Activated T-helper 1 cell treated with anti-CD3 and anti-CD28 coated beads, Interleukin-2, amount 50 U/mL, for 16 hours (primary cell): Measurements from ENCODE around the gene TBPL1.
"Not testable (repeated sequence)": the region's sequence is repeated elsewhere in the genome, so short reads cannot be mapped to it uniquely, and the experiment has no call there.

Experiments
- DNase-seq, 2 donors: peaks; one replicate each; pipeline ENCODE4 v3.0.0-alpha.2; 2020; ENCODE audit warnings: low read depth in 1 of 2, low spot score in 1 of 2

TBPL1 gene

DNA sequence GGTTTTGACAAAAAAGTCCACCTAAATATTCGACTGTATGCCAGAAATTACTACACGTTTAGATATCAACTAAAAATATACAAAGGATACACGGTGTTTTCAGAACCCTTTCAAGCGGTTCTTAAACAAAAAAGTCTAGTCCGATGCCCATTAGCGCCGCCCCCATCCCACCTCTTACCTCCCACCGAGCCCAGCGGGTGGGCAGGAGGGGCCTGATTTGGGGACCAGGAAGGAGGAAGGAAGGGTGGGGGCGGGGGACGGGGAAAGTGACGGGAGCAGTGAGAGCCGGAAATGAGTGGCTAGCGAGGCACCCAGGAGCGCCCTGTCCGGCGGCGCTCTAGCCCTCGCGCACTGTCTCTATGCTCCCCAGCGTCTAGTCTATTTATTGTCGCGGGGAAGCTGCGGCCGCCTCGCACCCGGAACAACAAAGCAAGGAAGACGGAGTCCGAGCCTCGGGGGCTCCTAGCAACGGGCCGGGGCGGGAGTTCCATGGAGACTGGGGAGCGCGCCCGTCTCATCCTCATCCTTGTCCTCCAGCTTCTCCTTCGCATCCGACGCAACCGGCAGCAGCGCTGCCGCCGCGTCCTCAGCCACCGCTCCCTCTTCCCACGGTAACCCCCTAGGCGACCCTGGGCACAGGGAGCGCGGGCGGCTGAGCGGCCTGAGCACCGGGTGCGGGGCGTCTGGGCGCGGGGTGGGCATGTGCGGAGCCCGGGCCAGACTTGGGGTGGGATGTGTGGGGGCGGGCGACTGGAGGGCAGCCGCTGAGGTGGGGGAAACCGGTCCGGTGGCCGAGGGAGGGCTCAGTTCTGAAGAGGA lies at the start of gene TBPL1:
Gene TBPL1, plus strand, starts transcription at position 410 of the 819 bp plus-strand sequence. CDS start 26,902 bp downstream, outside the sequence.
- peak; percentile 82 to 86 for DNase-seq

GRCh38 chr6:133903855-133904254 lies 49.2 kb upstream of the TBPL1 start:
- DNase-seq, result no peak

DNA sequence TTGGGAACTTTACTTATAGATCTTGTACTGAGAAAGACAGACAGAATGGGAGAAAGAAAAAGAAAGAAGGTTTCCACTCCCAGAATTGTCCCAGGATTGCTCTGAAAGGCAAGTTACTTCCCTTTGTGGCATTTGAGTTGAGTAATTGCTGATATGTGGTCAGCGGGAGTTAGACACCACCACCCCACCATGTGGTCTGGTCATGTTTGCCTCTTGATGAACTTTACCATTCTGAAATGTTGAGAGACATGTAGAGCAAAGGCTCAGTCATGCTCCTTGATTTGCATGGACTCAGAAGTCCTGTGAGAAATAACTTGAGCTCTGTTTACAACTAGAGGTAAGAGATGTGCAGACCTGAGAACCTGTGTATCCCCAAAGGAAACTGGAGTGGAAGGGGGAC lies 47.0 kb upstream of the TBPL1 start:
- DNase-seq, result no peak

DNA sequence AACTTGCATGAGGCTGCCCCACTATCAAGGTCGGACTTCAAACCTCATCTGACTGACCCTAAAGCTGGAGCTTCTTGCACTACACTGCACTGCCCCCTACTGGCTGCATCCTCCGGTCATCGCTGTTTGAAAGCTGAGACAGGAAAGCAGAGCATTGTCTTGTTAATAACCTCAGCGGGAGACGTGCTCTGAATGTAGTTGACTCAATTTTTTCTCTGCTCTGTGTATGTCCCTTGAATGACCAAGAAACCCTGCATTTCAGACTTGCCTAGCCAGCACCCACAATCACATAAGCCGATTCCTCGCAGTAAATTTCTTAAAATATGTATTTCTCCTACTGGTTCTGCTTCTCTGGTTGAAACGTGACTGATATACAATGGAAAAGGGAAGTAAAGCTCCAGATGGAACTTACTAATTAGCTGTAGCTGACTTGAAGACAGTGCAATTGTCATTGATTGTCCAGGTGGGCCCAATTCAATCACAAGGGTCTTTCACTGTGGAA lies 36.3 kb upstream of the TBPL1 start:
- DNase-seq, result peak; percentile 40 to 50

- DNase-seq, result no peak
These were observed 35.2 kb upstream of the TBPL1 start for GRCh38 chr6:133917781-133918180.

DNA sequence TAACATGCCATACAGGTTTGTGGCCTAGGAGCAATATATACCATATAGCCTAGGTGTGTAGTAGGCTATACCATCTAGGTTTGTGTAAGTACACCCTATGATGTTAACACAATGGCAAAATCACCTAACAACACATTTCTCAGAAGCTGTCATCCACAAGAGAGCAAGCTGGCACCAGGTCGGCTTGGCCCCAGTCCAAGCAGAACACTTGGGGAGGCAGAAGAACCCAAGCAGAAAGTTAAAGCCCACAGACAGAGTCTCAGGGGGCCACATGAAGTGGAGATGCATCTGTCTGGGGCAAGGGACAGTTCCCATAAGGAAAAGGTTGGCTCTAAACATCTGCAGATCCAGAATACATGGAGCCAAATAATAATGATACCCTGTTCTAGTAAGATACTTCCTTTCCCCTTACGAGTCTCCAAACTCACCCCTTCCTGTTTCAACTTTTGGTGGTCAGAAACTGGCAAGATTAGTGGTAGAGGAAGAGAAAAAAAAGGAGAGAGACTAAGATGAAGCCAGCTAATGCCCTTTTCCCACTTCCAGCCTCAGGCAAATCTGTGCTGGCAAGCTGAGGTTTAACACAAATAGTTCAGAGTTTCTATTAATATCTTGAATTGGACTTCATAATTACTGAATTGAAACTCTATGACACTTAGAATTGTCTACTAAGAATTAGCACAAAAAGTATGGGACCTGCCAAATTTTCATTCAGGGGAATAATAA lies 34.7 kb upstream of the TBPL1 start:
- DNase-seq, result no peak

- DNase-seq, result no peak
These were observed 33.7 kb upstream of the TBPL1 start for GRCh38 chr6:133919362-133919761.

DNA sequence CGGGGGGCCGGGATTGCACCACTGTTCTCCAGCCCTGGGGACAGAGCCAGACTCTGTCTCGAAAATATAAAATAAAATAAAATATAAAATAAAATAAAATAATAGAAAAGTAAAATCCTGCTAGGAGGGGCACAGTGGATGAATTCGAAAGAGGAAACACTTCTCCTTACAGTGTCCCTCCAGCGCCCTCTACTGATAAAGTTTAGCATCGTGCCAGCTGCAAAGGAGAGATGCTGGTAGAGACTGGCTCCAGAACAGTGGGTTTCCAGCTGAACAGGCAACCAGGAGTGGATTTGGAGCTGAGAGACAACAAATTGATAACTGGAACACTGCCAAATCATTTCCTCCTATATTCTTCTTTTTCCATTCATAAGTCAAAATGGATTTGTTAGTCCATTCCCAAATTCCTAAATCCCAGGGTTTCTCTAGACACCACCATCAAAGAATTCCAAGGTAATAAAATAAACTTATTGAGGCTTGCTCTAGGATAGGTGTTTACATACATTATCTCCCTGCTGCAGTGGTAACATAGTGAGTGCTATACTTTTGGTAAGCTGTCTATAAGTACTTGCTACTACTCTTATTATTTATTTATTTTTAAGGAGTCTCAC lies 31.7 kb upstream of the TBPL1 start:
- peak; percentile 22 to 35 for DNase-seq

- DNase-seq, result peak in 1 of 2 donors; percentile 9
These were observed 29.0 kb upstream of the TBPL1 start for GRCh38 chr6:133923938-133924593.

- DNase-seq, result not testable (repeated sequence)
These were observed 21.8 kb upstream of the TBPL1 start for GRCh38 chr6:133931221-133931620.

DNA sequence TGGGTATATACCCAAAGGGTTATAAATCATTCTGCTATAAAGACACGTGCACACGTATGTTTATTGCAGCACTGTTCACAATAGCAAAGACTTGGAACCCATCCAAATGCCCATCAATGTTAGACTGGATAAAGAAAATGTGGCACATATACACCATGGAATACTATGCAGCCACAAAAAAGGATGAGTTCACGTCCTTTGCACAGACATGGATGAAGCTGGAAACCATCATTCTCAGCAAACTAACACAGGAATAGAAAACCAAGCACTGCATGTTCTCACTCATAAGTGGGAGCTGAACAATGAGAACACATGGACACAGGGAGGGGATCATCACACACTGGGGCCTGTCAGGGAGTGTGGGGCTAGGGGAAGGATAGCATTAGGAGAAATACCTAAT lies 16.7 kb upstream of the TBPL1 start:
- not testable (repeated sequence) for DNase-seq

DNA sequence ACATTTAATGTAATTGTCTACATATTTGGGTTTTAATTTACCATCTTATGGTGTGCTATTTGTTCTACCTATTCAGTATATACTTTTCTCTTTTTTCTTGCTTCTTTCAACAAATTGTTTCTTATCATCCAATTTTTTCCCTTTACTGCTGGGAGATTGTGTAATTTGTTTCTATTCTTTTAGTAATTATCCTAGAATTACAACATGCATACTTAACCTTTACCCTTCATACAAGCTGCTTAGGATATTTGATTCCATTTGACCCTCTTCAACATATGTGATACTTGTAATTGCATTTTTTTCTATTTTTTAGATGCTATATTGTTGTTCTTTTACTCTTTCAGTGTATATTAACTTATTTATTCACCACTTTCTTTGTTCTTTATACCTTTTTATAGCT lies 15.1 kb upstream of the TBPL1 start:
- no peak for DNase-seq

GRCh38 chr6:133938533-133938932 lies 14.5 kb upstream of the TBPL1 start:
- no peak for DNase-seq

DNA sequence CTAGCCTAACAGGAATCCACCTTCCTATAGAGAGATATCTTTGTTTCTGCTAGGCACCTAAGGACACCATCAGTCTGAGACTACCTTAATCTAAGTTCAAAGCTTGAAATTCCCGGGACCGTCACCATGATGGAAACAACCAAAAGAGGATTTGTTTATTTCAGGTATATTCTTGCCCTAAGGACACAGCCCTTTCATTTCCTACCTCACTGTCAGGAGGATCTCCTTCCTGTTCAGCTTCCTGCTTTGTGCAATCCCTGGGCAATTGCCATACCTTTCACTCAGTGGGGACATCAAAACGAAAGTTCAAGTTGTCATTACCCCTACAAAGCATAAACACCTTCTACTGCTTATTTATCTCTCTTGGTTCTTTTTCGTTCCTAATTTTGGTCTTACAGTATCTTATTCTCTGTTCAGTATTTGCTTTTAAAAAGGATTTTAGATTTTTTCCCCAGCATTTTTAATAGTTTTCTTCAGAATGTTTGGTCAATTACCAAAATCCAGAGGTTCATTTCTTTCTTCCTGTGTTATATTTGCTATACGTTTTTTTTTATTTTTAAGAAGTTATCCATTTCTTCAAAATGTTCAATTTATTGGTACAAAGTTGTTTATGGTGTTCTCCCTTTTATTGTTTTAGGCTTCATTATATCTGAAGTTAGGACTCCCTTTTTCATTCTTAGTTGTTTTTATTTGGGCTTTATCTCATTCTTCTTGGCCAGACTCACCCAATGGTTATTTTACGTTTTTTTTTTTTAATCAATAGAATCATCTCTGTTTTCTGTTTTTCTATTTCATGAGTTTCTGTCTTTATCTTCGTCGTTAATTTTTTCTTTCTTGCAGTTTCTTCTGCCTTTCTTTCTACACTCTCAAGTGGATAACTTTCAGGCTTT lies 13.0 kb upstream of the TBPL1 start:
- no peak for DNase-seq

GRCh38 chr6:133945158-133945557 lies 7.9 kb upstream of the TBPL1 start:
- DNase-seq, result no peak

DNA sequence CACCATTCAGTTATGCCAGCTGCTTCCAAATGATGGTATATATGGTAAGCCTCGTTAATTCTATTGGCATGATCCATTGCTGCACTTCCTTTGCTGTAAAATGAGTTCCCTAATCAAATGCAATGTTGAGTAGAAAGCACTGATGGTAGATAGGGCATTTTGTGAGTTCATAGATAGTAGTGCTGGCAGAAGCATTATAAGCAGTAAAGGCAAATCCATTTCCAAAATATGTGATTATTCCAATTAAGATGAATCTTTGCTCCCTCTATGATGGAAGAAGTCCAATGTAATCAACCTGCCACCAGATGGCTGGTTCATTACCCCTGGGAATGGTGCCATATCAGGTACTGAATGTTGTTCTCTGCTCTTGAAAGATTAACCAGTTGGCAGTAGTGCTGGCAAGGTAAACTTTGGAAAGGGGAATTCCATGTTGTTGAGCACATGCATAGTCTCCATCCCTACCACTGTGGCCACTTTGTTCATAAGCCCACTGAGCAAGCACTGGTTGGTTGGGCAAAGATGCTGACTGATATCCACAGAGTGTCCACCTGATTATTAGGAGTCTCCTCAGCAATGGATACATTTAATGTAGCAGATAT lies 5.6 kb upstream of the TBPL1 start:
- no peak for DNase-seq

- no peak for DNase-seq
These were observed 4.6 kb upstream of the TBPL1 start for GRCh38 chr6:133948472-133948871.

DNA sequence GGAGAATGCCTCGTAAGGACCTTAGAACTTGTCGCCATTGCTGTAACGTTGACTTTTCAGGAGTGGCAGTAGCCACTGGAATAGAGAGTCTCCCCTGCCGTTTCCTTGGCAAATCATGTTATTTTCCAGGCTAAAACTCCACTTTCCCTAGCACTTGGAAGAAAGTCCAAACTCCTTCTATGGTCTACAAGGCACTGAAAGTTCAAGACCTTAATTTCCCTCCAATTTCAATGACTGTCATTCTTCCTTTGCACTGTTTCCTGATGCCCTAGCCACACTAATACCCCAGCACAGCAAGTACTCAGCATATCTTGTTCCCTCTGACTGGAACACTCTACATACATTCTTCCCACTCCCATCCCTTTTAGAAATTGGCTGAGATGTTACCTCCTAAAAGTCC lies 1.8 kb upstream of the TBPL1 start:
- no peak for DNase-seq

DNA sequence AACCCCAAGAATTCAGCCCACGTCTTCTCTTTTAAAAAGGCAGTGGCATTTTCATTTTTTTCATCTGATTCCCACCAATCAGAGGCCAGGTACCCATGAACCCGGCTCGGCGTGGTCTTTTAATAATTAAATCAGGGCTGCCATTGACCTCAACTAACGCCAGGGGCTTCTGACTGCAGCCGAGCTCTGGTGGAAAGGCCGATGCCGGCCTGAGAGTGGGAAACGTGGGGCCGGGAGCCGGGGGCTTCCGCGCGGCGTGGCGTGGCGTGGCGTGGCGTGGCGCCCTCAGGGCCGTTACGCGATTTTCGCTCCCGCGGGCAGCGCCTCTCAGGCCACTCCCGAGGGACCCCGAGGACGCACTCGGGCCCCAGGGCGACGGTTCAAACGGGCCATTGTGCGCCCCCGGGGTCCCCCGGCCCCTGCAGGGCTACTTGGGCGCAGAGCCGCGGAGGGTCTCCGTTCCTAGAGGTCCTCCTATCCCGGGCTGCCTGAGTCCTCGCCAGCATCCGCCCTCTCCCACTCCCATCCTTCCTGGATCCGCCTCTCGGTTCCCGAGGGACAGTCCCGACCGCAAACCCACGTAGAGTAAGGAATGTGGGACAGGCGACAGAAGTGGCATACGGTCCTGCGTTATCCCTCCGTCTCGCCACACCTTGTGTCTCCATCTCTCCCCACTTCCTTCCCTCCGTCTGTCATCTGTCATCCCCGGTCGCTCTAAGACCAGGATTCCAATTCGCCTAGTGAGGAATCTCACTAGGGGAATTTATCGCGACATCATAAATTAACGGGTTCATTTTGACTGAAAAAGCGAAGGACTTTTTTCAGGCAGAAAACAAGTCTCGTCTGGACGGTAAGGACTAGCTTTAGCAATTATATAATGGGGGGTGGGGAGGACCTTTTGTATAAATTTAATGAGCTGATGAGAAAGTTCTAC lies 876 bp upstream of the TBPL1 start:
- peak; percentile 7 to 25 for DNase-seq
